NCI-H526 treated with DMSO at 0.1 percent for 48 hours (cell line): ENCODE measurements around the gene NOSTRIN.
"Not testable (repeated sequence)": the region's sequence is repeated elsewhere in the genome, so short reads cannot be mapped to it uniquely, and the experiment has no call there.

Source experiments
- DNase-seq: peaks from one replicate; lab custom pipeline; 2025; lab: John Stamatoyannopoulos, UW

The NOSTRIN gene

GRCh38 chr2:168882163-168882562 is 79.7 kb downstream of the NOSTRIN start:
- not testable (repeated sequence) for DNase-seq

DNA sequence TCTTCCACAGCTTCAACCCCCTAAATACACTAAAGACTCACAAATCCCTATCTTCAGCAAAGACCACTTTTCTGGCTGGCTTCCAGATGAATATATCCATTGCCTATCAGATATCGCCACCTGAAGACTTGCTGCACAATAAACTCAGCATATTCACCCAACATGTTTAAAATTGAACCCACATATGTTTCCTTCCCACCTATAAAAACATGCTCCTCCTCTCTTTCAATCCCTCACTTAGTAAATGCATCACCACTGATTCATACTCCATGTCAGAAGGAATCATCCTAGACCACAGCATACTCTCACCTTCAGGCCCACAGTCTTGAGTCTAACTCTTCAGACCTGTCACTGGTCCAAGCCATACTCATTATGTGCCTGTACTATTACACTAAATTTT is 82.5 kb downstream of the NOSTRIN start:
- no peak for DNase-seq

DNA sequence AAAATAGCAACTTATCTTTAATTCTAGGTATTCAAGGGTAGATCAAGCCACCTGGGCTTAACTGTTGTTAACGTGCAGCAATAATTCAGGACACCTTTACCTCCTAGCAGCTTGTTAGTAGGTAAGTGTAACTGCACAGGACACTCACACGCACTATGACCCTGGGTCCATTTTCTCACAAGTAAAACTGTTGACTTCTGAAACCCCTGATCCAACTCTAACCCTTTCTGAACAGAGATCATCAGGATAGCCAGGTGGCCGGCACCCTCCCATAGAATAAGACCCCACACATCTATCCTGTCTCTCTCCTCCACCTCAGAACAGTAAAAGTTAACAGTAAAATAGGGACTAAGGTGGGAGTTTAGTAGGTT is 87.2 kb downstream of the NOSTRIN start:
- no peak for DNase-seq

- peak; percentile 88 for DNase-seq
These were observed 87.8 kb downstream of the NOSTRIN start, which contains the start of gene SPC25 for GRCh38 chr2:168890006-168890782. TSS of gene SPC25 (minus strand) at chr2:168890430. CDS start at chr2:168889519, 911 bp downstream.

GRCh38 chr2:168892327-168892726 is 89.9 kb downstream of the NOSTRIN start:
- no peak for DNase-seq

- no peak for DNase-seq
These were observed 91.7 kb downstream of the NOSTRIN start for GRCh38 chr2:168894101-168894500.

- no peak for DNase-seq
These were observed 92.3 kb downstream of the NOSTRIN start for GRCh38 chr2:168894720-168895119.

- no peak for DNase-seq
These were observed 93.3 kb downstream of the NOSTRIN start for GRCh38 chr2:168895771-168896170.

GRCh38 chr2:168896783-168897182 is 94.3 kb downstream of the NOSTRIN start:
- DNase-seq, result no peak

DNA sequence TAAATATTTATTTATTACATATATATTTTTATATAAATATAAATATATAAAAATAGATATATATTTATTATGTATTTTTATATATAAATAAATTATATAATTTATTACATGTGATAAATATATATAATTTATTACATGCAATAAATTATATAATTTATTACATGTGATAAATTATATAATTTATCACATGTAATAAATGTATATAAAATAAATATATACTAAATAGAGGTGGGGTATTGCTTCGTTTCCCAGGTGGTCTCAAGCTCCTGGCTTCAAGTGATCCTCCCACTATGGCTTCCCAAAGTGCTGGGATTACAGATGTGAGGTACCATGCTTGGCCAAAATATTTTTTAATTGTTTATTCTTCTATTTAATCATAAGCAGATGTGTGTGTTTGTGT is 95.0 kb downstream of the NOSTRIN start:
- no peak for DNase-seq

GRCh38 chr2:168901003-168901402 is 98.6 kb downstream of the NOSTRIN start, which contains the start of gene G6PC2:
TSS of gene G6PC2 (plus strand) at chr2:168901291. CDS start at chr2:168901332, 41 bp downstream.
- DNase-seq, result no peak

- DNase-seq, result no peak
These were observed 101.5 kb downstream of the NOSTRIN start for GRCh38 chr2:168903888-168904287.

DNA sequence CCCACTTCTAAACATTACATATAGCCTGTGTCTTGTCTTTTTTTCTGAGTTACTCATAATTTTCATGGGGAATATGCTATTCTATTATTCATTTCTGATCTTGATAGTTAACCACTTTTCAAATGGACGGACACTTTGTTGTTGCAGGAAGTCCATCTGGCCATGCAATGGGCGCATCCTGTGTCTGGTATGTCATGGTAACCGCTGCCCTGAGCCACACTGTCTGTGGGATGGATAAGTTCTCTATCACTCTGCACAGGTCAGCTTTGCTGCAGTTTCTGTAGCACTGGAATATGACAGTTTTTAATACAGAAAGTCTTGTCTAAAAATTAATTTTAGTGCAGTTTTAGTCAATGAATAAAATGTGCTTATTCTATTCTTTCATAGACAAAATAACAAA is 101.9 kb downstream of the NOSTRIN start:
- DNase-seq, result no peak

GRCh38 chr2:168907940-168908662 is 105.7 kb downstream of the NOSTRIN start:
- DNase-seq, result no peak

DNA sequence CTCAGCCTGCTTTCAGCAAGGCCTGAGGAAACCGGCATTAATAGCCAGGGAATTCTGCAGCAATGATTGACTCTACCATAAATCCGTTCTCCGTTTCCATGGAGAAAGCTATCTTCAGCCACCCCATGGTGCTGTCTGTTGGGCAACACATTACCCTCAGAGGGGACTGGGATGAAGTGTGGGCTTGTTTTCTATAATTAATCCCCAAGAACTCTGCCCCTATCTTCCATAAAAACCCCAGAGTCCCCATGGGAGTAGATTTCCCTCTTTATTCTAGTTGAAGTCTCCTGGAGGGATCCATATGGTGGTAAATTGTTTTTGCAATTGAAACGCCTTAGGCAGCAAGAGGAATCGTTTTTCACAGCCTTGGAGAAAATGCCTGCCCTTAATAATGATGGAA is 107.9 kb downstream of the NOSTRIN start:
- DNase-seq, result no peak

DNA sequence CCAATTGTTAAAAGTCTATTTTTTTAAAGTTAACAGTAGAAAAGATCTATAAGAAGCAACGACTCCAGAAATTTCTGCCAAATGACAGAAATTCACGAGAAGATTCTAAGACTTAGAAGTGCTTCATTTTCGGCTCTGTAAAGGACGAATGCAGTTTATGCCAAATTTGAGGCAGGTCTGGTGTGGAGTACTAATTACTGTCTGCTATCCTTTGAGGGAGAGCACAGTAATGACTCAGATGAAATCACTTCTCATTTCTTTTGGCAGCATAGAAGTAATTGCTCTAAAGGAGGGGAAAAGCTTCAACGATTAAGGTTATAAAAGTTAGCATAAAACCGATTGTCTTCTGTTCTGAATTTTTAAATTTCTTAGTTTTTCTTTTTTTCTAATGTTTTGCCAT is 110.0 kb downstream of the NOSTRIN start:
- no peak for DNase-seq

GRCh38 chr2:168912901-168913369 is 110.5 kb downstream of the NOSTRIN start:
- peak; percentile 59 for DNase-seq

GRCh38 chr2:168913495-168913894 is 111.1 kb downstream of the NOSTRIN start:
- no peak for DNase-seq
